HCT116 (cell line): ENCODE results near the gene DACH2.

Experiments
- CEBPB ChIP-seq: IDR thresholded peaks from 2 replicates; pipeline ENCODE4 v1.6.1; 2012; ENCODE audit warnings: low read depth
- EZH2 ChIP-seq: fragments of 200-600 bp; sonication (generic); IDR thresholded peaks from 2 replicates; pipeline ENCODE4 v1.6.1; 2017; ENCODE audit warnings: antibody characterized with exemption, mixed run types
- POLR2A ChIP-seq: IDR thresholded peaks from 2 replicates; pipeline ENCODE4 v1.7.0; 2011; ENCODE audit warnings: borderline replicate concordance; ENCODE audit not compliant: insufficient read depth, insufficient read length; ENCODE audit errors: extremely low read depth
- POLR2AphosphoS5 ChIP-seq: IDR thresholded peaks from 2 replicates; pipeline ENCODE4 v1.6.1; 2011; ENCODE audit warnings: mild to moderate bottlenecking, low read depth, low read length, moderate library complexity
- REST ChIP-seq: IDR thresholded peaks from 2 replicates; pipeline ENCODE4 v1.6.1; 2012; ENCODE audit warnings: low read depth
- SP1 ChIP-seq: IDR thresholded peaks from 2 replicates; pipeline ENCODE4 v1.6.1; 2012; ENCODE audit warnings: low read depth
- YY1 ChIP-seq: IDR thresholded peaks from 2 replicates; pipeline ENCODE4 v1.6.1; 2011; ENCODE audit warnings: low read length, low read depth, moderate library complexity, mild to moderate bottlenecking; ENCODE audit not compliant: insufficient replicate concordance; ENCODE audit errors: extremely low read depth
- ZFX ChIP-seq: fragments of 450-650 bp; IDR thresholded peaks from 2 replicates; pipeline ENCODE4 v1.6.1; 2017
- ZNF274 ChIP-seq: fragments of 200-500 bp; sonication (Bioruptor generic); IDR thresholded peaks from 2 replicates; pipeline ENCODE4 v1.6.1; 2014; ENCODE audit warnings: mild to moderate bottlenecking, low read depth, low read length, inconsistent platforms
- TF ChIP-seq, protein P1 (sequence below), 3 experiments: fragments of 200-600 bp in 1 of 3; sonication (generic) in 1 of 3; IDR thresholded peaks in 2 of 3; conservative IDR thresholded peaks in 1 of 3; 2 replicates each; pipeline ENCODE4 v1.5.1; 2012 to 2017; ENCODE audit warnings: low read depth in 2 of 3, low read length in 2 of 3, antibody characterized with exemption in 1 of 3, borderline replicate concordance in 1 of 3, control low read depth in 1 of 3, mild to moderate bottlenecking in 1 of 3, mixed read lengths in 1 of 3, mixed run types in 1 of 3, moderate library complexity in 1 of 3; ENCODE audit not compliant: insufficient read depth in 1 of 3
- TF ChIP-seq, protein P2 (sequence below): IDR thresholded peaks from 2 replicates; pipeline ENCODE4 v1.6.1; 2011; ENCODE audit warnings: mild to moderate bottlenecking, low read length, moderate library complexity; ENCODE audit not compliant: insufficient replicate concordance; ENCODE audit errors: extremely low read depth

DNA sequence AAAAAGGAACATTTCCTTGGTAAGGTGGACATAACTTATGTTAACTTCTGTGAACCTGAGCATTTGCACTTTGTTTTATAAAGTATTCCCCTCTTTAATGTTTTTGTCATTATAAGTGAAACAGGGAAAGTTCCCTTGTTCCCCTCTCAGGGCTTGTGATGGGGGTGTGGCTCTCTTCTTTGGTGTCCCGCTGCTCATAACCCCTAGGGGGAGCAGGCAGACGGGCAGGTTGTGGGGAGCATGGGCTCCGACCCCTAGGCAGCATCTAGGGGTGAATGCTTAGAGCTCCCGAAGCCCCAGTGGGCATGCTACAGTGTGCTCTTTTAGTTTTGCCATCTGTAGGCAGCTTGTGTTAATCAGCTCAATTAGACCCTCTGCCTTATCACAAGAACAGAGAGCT lies 200.4 kb downstream of the DACH2 start:
- no peak for TF ChIP-seq EZH2
- TF ChIP-seq, protein P1, sequence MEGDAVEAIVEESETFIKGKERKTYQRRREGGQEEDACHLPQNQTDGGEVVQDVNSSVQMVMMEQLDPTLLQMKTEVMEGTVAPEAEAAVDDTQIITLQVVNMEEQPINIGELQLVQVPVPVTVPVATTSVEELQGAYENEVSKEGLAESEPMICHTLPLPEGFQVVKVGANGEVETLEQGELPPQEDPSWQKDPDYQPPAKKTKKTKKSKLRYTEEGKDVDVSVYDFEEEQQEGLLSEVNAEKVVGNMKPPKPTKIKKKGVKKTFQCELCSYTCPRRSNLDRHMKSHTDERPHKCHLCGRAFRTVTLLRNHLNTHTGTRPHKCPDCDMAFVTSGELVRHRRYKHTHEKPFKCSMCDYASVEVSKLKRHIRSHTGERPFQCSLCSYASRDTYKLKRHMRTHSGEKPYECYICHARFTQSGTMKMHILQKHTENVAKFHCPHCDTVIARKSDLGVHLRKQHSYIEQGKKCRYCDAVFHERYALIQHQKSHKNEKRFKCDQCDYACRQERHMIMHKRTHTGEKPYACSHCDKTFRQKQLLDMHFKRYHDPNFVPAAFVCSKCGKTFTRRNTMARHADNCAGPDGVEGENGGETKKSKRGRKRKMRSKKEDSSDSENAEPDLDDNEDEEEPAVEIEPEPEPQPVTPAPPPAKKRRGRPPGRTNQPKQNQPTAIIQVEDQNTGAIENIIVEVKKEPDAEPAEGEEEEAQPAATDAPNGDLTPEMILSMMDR (IDR thresholded peaks at IDR 0.05 in 2 of 3, conservative IDR thresholded peaks at IDR 0.05 in 1 of 3; ENCODE audit: borderline replicate concordance in 1 of 3, insufficient read depth in 1 of 3, low read depth in 2 of 3, low read length in 2 of 3): no peak
- TF ChIP-seq POLR2A: no peak
- TF ChIP-seq SP1: no peak
- no peak for TF ChIP-seq POLR2AphosphoS5
- no peak for TF ChIP-seq ZNF274
- TF ChIP-seq CEBPB: no peak
- TF ChIP-seq YY1: no peak
- no peak for TF ChIP-seq REST
- TF ChIP-seq, protein P2, sequence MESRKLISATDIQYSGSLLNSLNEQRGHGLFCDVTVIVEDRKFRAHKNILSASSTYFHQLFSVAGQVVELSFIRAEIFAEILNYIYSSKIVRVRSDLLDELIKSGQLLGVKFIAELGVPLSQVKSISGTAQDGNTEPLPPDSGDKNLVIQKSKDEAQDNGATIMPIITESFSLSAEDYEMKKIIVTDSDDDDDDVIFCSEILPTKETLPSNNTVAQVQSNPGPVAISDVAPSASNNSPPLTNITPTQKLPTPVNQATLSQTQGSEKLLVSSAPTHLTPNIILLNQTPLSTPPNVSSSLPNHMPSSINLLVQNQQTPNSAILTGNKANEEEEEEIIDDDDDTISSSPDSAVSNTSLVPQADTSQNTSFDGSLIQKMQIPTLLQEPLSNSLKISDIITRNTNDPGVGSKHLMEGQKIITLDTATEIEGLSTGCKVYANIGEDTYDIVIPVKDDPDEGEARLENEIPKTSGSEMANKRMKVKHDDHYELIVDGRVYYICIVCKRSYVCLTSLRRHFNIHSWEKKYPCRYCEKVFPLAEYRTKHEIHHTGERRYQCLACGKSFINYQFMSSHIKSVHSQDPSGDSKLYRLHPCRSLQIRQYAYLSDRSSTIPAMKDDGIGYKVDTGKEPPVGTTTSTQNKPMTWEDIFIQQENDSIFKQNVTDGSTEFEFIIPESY: no peak
- no peak for TF ChIP-seq ZFX
